Embryonic facial prominence (tissue), 1 donor: ENCODE data around the gene MAGI2.

Source experiments
- DNase-seq: peaks from one replicate; pipeline ENCODE4 v3.0.0-alpha.2; 2016; ENCODE audit errors: extremely low spot score

MAGI2 gene

DNA sequence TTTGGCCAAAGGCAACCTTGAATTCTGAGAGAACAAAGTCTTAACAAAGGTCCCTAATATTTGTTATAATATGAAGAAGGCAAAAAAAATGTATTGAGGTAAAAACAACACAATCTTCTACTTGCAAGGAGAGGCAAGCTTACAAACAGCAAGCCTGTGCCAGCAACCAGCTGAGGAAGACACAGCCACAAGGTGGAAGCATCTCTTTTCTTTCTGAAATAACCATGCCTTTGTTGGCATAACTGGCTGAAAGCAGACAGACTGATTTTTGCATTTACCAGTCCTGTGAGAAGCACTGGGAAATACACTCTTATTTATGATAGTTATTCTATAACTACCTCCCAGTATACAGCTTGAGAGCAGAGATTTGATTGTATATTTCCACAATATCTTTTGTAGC lies 1362.9 kb downstream of the MAGI2 start:
- DNase-seq: no peak

- no peak for DNase-seq
Measured at GRCh38 chr7:78083476-78084120, 1369.9 kb downstream of the MAGI2 start.

GRCh38 chr7:78082556-78082955 lies 1370.9 kb downstream of the MAGI2 start:
- no peak for DNase-seq

DNA sequence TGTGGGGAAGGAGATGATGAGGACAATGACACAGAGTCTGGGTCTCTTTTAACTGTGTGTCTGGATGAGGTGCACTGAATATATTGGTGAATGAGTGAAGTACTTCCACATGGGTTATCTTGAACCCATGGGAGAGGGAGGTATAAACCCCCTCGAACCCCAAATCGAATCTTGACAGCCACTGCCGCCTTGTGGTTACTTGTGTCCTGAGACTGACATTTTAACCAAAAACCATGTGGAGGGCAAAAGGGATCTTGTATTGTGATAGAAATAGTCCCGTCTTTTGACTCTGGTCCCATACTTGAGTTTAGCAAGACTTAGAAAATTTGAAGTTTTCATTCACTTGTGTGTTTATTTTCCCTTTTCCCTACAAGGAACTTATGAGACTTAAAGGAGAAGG lies 1371.6 kb downstream of the MAGI2 start:
- no peak for DNase-seq

DNA sequence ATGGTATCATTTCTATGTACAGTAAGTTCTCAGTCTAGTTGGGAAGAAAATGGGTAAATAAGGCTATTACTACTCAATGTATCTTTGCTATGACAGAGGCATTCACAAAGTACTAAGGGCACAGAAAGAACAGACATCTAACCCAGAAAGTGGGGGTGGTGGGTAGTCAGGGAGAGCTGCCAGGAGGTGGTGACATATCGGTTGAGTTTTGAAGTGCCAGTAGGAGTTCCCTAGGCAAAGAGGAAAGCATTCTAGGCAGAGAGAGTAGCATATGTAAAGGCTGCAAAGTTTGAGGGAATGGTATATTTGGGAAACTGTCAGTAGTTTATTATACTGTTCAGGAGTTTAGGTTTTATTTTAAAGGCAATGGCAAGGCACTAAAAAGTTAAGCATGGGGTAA lies 1372.1 kb downstream of the MAGI2 start:
- no peak for DNase-seq

DNA sequence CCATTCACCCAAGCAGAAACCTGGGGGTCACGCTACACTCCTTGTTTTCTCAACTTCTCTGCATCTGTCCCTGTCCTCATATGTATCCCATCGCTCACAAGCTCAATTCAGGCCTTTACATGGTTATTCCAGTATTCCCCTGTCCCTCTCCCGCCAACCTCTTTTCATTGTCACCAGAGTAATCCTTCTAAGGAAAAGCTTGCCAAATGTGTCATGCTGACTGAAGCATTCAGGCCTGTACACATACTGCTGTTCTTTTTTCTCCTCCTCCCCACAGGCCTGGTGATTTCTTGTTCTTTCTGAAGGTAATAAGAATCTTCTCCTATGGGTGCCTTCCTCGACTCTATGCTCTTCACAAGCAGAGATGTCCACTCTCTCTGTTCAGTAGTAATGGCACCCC lies 1372.7 kb downstream of the MAGI2 start:
- no peak for DNase-seq

GRCh38 chr7:78080241-78080640 lies 1373.2 kb downstream of the MAGI2 start:
- DNase-seq: no peak

DNA sequence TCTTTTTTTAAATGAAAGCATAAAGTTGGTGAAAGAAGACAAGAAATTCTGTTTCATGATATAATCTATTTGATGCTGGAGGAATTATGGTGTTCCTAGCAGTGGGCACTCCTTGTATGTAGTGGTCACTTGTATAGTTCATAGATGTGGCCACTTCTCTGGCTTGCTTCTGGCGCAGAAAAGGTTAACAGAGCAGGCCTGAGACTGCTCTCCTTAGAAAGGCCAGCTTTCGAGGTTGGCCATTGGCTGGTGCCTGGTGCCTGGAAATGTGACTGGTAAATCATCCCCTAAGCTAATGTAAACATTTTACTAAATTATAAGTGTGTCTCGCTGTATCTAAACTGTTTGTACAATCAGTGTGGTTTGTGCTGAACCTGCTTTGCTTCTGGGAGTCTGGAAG lies 1378.8 kb downstream of the MAGI2 start:
- DNase-seq: no peak

- no peak for DNase-seq
Measured at GRCh38 chr7:78073609-78074382, 1379.7 kb downstream of the MAGI2 start.

GRCh38 chr7:78072201-78072590 lies 1381.3 kb downstream of the MAGI2 start:
- no peak for DNase-seq

- no peak for DNase-seq
Measured at GRCh38 chr7:78071491-78072200, 1381.8 kb downstream of the MAGI2 start.

DNA sequence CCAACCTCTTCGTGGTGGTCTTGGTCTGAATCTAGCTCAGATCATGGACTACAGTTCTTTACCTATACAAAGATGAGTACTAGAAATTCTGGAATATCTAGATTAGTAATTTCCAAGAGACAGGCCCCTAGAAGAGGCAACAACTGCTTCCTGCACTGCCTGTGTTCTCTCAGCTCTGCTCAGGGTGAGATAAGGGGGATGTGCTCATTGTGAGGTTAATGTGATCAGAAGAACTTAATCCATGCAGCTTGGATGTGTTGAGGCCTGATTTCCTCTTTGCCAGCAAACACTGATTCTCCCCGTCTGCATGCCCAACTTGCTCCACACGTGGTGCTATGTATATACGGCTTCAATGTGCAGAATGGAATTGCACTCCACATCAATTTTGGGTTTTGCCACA lies 1386.9 kb downstream of the MAGI2 start:
- no peak for DNase-seq

- DNase-seq: no peak
Measured at GRCh38 chr7:78063758-78064157, 1389.7 kb downstream of the MAGI2 start.

GRCh38 chr7:78062214-78062613 lies 1391.3 kb downstream of the MAGI2 start:
- no peak for DNase-seq

DNA sequence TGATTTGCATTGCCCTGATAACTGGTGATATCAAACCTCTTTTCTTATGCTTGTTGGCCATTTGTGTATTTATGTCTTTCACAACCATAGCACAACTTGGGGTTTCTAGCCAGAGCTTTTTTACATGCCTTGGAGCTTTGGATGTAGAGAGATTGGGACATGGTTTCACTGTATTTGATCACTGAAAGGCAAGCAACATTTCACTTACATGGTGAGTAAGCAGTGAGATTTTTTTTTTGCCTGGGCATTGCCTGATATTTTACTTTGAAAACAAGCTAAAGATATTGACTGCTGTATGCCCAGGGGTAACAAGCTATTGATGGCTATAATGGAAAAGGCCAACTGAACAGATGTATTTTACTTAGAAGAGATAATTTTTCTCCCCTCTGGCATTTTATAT lies 1395.9 kb downstream of the MAGI2 start:
- no peak for DNase-seq

- no peak for DNase-seq
Measured at GRCh38 chr7:78055599-78055998, 1397.9 kb downstream of the MAGI2 start.

GRCh38 chr7:78055001-78055573 lies 1398.4 kb downstream of the MAGI2 start:
- no peak for DNase-seq

DNA sequence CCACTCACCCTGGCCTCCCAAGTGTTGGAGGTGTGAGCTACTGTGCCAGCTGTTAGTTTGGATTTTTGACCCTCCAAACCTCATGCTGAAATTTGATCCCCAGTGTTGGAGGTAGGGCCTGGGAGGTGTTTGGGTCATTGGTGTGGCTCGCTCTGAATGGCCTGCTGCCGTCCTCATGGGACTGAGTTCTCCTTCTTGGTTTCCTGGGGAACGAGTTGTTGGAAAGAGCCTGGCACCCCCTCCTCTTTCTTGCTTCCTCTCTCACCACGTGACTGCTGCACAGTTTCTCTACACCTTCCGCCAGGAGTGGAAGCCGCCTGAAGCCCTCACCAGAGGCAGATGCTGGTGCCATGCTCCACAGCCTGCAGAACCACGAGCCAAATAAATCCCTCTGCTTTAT lies 1401.4 kb downstream of the MAGI2 start:
- no peak for DNase-seq

DNA sequence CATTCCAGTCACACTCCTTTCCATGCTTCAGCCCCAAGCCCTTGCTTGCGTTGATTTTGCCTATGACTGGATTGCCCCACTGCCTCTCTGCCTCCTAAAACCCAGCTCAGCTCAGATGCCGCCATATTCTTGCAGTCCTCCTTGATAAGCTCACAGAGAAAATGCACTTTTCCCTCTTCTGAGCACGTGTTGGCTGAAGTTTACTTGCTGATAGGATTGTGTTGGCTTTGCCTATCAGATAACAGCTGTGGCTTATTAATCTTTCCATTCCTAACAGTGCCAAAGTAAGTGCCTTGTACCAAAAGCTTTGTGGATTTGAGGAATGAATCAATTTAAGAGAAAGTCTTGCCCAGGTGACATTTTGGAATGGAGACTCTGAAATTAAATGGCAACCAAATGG lies 1405.7 kb downstream of the MAGI2 start:
- DNase-seq: no peak

DNA sequence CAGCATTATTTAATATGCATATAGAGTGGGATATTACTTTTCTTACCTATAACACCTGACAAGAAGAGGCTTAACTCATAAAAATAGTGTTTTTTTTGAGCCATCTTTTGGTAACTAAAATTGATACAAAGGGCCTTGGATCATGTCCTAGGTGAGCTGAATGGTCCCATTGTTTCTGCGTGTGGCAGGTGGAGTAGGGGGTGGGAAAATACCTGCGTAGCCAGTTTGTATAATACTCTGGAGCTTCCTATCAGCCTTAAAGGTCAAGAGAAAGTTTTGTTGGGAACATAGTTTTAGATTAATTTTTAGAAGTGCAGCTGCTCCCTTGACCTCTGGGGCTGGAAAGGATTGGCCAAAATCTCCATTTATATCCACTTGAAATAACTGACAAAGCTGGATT lies 1410.3 kb downstream of the MAGI2 start:
- DNase-seq: no peak

DNA sequence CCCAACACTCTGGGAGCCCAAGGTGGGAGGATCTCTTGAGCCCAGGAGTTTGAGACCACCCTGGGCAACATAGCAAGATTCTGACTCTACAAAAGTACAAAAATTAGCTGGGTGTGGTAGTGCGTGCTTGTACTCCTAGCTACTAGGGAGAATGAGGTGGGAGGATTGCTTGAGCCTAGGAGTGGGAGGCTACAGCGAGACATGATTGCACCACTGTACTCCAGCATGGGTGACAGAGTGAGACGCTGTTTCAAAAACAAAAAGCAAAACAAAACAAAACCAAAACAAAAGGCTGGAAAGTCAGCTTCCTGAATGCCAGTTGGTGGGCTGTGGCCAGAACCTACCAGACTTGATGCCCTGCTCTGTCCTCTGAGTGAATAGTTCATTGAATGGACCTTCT lies 1412.0 kb downstream of the MAGI2 start:
- no peak for DNase-seq
